H1 (cell line): Measurements from ENCODE around the gene NFE2L2. TPM values are rescaled to one million over a fixed set of nuclear protein-coding genes. Genes with fewer than 3 reads are reported as not detected.

ENCODE experiments used
- BACH1 ChIP-seq: IDR thresholded peaks from 2 replicates; pipeline ENCODE4 v1.6.1; 2012; ENCODE audit warnings: low read length, improper control_type of control experiment
- CHD7 ChIP-seq: fragments of 300-600 bp; sonication (generic); IDR thresholded peaks from 2 replicates; pipeline ENCODE4 v1.7.1; 2012; ENCODE audit warnings: low read length, moderate library complexity, mild to moderate bottlenecking, inconsistent platforms; ENCODE audit not compliant: insufficient replicate concordance
- FOSL1 ChIP-seq: IDR thresholded peaks from 2 replicates; pipeline ENCODE4 v1.6.1; 2011; ENCODE audit warnings: mild to moderate bottlenecking, low read depth, low read length, moderate library complexity; ENCODE audit not compliant: insufficient read depth
- GABPA ChIP-seq: IDR thresholded peaks from 2 replicates; pipeline ENCODE4 v1.6.1; 2011; ENCODE audit warnings: mild to moderate bottlenecking, low read length, moderate library complexity, borderline replicate concordance; ENCODE audit not compliant: insufficient read depth
- POU5F1 ChIP-seq: IDR thresholded peaks from 2 replicates; pipeline ENCODE4 v1.6.1; 2011; ENCODE audit warnings: low read depth, mild to moderate bottlenecking, low read length, moderate library complexity
- RNF2 ChIP-seq: fragments of 200-900, 300-1000 bp; sonication (generic); IDR thresholded peaks from 2 replicates; pipeline ENCODE4 v1.7.1; 2016; ENCODE audit warnings: borderline replicate concordance, low read depth, mild to moderate bottlenecking, antibody characterized with exemption, low read length; ENCODE audit not compliant: poor library complexity, severe bottlenecking; ENCODE audit errors: missing control alignments
- SP2 ChIP-seq: IDR thresholded peaks from 2 replicates; pipeline ENCODE4 v1.6.1; 2012; ENCODE audit warnings: mild to moderate bottlenecking, low read length, inconsistent platforms
- polyA plus RNA-seq, 7 experiments: library from polyadenylated mRNA; depleted of rRNA in 3 of 7; stranded (reverse) in 5 of 7; unstranded in 2 of 7; fragments of >200 nt in 5 of 7; fragments of 200-250 nt in 2 of 7; gene quantifications; 1 replicate in 5 of 7; 2 replicates in 1 of 7; 4 replicates in 1 of 7; pipeline versions ENCODE4 v1.2.1 to v1.2.3, GENCODE V29; 2011 to 2013; ENCODE audit warnings: missing spikeins in 2 of 7, mixed read lengths in 2 of 7
- total RNA-seq: library from RNA; stranded (reverse); fragmentation: NEBNext Ultra II Directional; extraction: Animal tissue kit (Norgen Biotek cat#: 25700); gene quantifications from 2 replicates; pipeline ENCODE4 v1.2.1, GENCODE V29; 2021

Gene NFE2L2
- total and polyA plus RNA-seq, 2 of the 8 experiments (the other 6 are each of a cell fraction or from before 2014, with no cell fraction given): 33.2 to 34.5 TPM

- TF ChIP-seq CHD7 (no peak), SP2 (no peak), BACH1 (no peak), GABPA (no peak), FOSL1 (no peak), POU5F1 (no peak), RNF2 (no peak)
- TF ChIP-seq, all 59 proteins: peak for 0
These were observed 18.5 kb downstream of the NFE2L2 start (continued) for GRCh38 chr2:177246000-177246399.
